Measurements from ENCODE around the gene COL11A2. TPM values are rescaled to one million over a fixed set of nuclear protein-coding genes. Genes with fewer than 3 reads are reported as not detected.

Gene COL11A2
- total RNA-seq, 1 donor from 2014 or later: 3.3 TPM

- no peak for DNase-seq (ENCODE audit: extremely low spot score, unreplicated experiment)
- H3K9me3 Mint-ChIP-seq (ENCODE audit: unreplicated experiment): no peaks in the 10 kb centered on the region
- no peak for TF ChIP-seq CTCF (IDR thresholded peaks at IDR 0.05)
- peaks cover 50% of the 10 kb centered on the region for H3K36me3 Mint-ChIP-seq (ENCODE audit: unreplicated experiment)
- H3K4me1 Mint-ChIP-seq (ENCODE audit: unreplicated experiment): peaks cover 54% of the 10 kb centered on the region
- peak overlapping the region; percentile 98 for H3K4me3 Mint-ChIP-seq (ENCODE audit: unreplicated experiment)
- no peaks in the 10 kb centered on the region for H3K27me3 Mint-ChIP-seq (ENCODE audit: unreplicated experiment)
- peak overlapping the region; percentile 83 for H3K27ac Mint-ChIP-seq (ENCODE audit: unreplicated experiment)
Observed at GRCh38 chr6:33198159-33198852, 6.0 kb upstream of the COL11A2 start.

GRCh38 chr6:33197431-33198048, 5.3 kb upstream of the COL11A2 start:
- H3K36me3 Mint-ChIP-seq (ENCODE audit: unreplicated experiment): peaks cover 43% of the 10 kb centered on the region
- peak overlapping the region; percentile 56 for H3K4me3 Mint-ChIP-seq (ENCODE audit: unreplicated experiment)
- peaks cover 51% of the 10 kb centered on the region for H3K4me1 Mint-ChIP-seq (ENCODE audit: unreplicated experiment)
- H3K27ac Mint-ChIP-seq (ENCODE audit: unreplicated experiment): peak overlapping the region; percentile 67
- H3K9me3 Mint-ChIP-seq (ENCODE audit: unreplicated experiment): no peaks in the 10 kb centered on the region
- no peak for DNase-seq (ENCODE audit: extremely low spot score, unreplicated experiment)
- H3K27me3 Mint-ChIP-seq (ENCODE audit: unreplicated experiment): no peaks in the 10 kb centered on the region
- peak; percentile 80 for TF ChIP-seq CTCF (IDR thresholded peaks at IDR 0.05)

GRCh38 chr6:33195304-33196165, 3.3 kb upstream of the COL11A2 start:
- H3K4me1 Mint-ChIP-seq (ENCODE audit: unreplicated experiment): peaks cover 51% of the 10 kb centered on the region
- H3K4me3 Mint-ChIP-seq (ENCODE audit: unreplicated experiment): no peak overlapping the region
- DNase-seq (ENCODE audit: extremely low spot score, unreplicated experiment): no peak
- no peak overlapping the region for H3K27ac Mint-ChIP-seq (ENCODE audit: unreplicated experiment)
- peaks cover 29% of the 10 kb centered on the region for H3K36me3 Mint-ChIP-seq (ENCODE audit: unreplicated experiment)
- no peak for TF ChIP-seq CTCF (IDR thresholded peaks at IDR 0.05)
- no peaks in the 10 kb centered on the region for H3K9me3 Mint-ChIP-seq (ENCODE audit: unreplicated experiment)
- H3K27me3 Mint-ChIP-seq (ENCODE audit: unreplicated experiment): no peaks in the 10 kb centered on the region

- DNase-seq (ENCODE audit: extremely low spot score, unreplicated experiment): no peak
- no peak overlapping the region for H3K27ac Mint-ChIP-seq (ENCODE audit: unreplicated experiment)
- H3K36me3 Mint-ChIP-seq (ENCODE audit: unreplicated experiment): peaks cover 29% of the 10 kb centered on the region
- H3K4me1 Mint-ChIP-seq (ENCODE audit: unreplicated experiment): peaks cover 51% of the 10 kb centered on the region
- H3K9me3 Mint-ChIP-seq (ENCODE audit: unreplicated experiment): no peaks in the 10 kb centered on the region
- H3K27me3 Mint-ChIP-seq (ENCODE audit: unreplicated experiment): peaks cover 7% of the 10 kb centered on the region
- no peak for TF ChIP-seq CTCF (IDR thresholded peaks at IDR 0.05)
- H3K4me3 Mint-ChIP-seq (ENCODE audit: unreplicated experiment): no peak overlapping the region
Observed at GRCh38 chr6:33194431-33194979, 2.2 kb upstream of the COL11A2 start.
